GM21825 (cell line): ENCODE measurements around the gene BABAM2.

Source experiments
- ATAC-seq: cut with Tn5 transposase; IDR thresholded peaks from one replicate; pipeline ENCODE4 v1.9.1; 2021; ENCODE audit warnings: mild to moderate bottlenecking, moderate library complexity; ENCODE audit not compliant: unreplicated experiment

The BABAM2 gene

GRCh38 chr2:27906074-27906473 lies 15.5 kb downstream of the BABAM2 start:
- ATAC-seq = no peak

- no peak for ATAC-seq
These were observed 17.0 kb downstream of the BABAM2 start for GRCh38 chr2:27907547-27907946.

- no peak for ATAC-seq
These were observed 19.4 kb downstream of the BABAM2 start for GRCh38 chr2:27909901-27910300.

DNA sequence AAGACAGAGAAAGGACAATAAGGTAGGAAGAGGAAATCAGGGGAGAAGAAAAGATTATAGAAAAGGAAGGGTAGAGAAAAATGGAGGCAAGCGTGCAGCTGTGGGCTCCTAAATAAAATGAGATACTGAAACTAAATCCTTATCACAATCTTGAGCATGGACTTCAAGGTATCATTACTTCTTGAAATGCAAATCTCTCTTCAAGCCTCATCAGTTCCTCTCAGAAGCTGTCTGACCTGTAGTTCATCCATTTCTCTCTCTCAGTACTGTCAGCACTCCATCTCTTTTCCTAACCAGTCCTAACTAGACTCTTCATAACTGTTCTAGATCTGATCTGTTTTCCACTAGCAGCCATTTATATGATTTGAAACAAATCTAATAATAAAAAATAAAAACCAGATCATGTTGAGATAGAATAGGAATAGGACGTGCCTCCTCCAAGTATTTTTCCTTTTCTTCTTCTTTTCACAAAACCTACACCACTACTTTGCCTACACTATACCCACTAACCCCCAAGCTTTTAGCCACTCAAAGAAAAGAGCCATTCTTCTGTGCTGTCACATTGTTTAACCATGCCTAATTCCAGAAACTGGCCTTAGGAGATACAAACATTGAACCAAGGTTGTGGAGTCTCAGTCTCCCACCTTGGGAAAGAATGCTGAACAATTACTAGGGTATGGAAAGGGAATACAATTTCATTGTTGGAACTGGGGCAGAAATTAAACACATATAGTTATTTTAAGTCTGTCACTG lies 21.1 kb downstream of the BABAM2 start:
- no peak for ATAC-seq

DNA sequence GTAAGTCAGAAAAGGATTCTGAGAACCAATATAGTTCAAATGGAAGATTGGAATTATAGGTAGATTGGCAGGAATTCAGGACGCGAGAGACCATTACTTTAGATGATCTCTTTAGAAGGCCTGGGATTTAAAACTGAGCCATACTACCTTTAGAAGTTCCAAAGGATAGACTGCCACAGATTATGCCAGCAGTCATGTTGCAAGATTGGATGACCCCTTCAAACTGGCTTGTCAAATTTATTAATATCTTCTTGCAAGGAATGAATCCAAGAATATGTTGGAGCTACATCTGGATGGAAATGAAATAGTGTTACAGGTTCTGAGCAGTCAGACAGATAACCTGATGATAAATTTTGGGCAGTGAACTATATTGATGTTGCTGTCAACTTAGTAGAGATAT lies 22.0 kb downstream of the BABAM2 start:
- no peak for ATAC-seq

DNA sequence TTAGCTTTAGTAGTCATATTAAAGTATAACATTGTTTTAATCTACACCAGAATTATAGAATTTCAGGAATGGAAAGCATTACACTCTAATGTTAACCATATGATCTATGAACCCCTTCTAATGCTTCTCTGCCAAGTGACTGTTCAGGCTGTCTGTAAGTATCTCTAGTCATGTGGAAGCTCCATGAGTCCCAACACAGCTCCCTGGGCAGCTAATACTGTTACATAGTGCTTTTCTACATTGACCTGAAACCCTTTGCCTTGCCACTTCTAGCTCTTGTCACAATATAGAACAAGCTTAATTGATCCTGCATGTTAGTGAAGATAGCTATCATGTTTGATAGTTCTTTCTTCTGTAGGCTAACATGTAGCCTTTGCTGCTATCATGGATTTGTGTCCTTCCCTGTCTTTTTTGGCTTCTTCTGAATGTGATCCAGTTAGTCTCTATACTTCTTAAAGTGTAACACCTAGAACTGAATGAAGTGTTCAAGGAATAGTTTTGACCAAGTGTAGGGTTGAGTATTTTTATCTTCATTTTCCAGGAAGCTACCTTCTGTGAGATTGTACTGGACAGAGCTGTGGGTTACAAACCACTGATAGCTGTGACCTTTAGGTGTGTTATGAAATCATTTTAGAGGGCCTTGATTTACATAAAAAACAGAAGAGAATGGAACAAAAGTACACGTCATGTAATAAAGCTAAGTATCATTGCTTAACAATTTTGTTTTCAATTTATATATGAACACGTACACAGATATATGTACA lies 23.7 kb downstream of the BABAM2 start:
- no peak for ATAC-seq

GRCh38 chr2:27914805-27915175 lies 24.3 kb downstream of the BABAM2 start:
- ATAC-seq = no peak

DNA sequence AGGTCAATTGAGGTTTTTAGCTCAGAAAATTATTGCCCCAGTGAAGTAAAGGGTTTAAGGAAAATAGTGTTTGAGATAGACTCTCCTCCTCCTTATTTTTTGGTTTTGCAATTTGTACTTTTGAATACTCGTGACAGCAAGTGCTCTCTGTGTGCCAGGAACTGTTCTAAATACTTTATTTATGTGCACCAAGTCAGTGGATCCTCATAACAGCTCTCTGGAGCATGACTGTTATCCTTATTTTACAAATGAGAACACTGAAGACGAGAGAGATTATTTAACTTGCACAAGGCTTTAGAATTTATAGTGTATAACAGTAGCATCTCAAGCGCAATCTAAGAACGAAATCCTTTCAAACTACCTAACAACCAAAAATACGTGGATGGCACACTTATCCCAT lies 24.7 kb downstream of the BABAM2 start:
- ATAC-seq = no peak

- no peak for ATAC-seq
These were observed 25.3 kb downstream of the BABAM2 start for GRCh38 chr2:27915874-27916273.

- ATAC-seq = no peak
These were observed 25.9 kb downstream of the BABAM2 start for GRCh38 chr2:27916293-27916995.

- no peak for ATAC-seq
These were observed 29.8 kb downstream of the BABAM2 start for GRCh38 chr2:27920148-27920885.

GRCh38 chr2:27921424-27921823 lies 30.9 kb downstream of the BABAM2 start:
- ATAC-seq = no peak

- ATAC-seq = no peak
These were observed 31.5 kb downstream of the BABAM2 start for GRCh38 chr2:27921880-27922547.

DNA sequence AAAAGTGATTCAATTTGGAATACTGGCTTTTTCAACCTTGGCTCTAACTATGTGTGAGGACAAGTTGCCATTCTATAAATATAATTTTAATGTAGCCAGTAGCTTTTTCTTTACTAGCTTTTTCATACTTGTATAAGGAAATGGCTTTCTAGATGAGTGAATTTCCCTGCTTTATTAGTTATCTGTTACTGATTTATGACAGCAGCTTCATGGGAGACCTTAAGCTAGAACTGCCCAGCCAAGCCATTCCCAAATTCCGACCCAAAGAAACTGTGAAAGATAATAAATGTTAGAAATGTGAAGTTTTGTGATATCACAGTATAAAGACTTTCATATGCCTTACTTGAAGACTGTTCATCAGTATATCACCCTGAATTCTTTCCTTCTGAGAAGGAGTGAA lies 32.3 kb downstream of the BABAM2 start:
- no peak for ATAC-seq

GRCh38 chr2:27925766-27926472 lies 35.4 kb downstream of the BABAM2 start:
- no peak for ATAC-seq

GRCh38 chr2:27929916-27930486 lies 39.5 kb downstream of the BABAM2 start:
- ATAC-seq = no peak

GRCh38 chr2:27931361-27931950 lies 40.9 kb downstream of the BABAM2 start:
- ATAC-seq = no peak

DNA sequence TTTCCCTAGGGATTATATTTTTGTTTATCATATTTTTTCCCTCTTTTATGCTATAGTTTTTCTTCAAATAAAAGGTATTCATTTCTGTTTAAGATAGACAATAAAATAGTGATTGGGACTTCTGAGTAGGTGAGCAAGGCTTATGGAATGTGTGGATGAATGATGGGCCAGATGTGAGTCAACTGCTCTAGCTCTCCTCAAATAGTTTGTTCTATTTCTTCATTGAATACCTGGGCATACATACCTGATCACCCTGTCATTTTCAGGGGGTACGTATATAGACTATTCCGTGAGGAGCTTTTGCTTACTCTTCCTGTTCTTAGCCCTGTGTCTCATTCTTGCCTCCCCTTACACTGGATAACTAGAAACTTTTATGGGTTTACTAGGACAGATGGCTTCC lies 41.9 kb downstream of the BABAM2 start:
- ATAC-seq = no peak

DNA sequence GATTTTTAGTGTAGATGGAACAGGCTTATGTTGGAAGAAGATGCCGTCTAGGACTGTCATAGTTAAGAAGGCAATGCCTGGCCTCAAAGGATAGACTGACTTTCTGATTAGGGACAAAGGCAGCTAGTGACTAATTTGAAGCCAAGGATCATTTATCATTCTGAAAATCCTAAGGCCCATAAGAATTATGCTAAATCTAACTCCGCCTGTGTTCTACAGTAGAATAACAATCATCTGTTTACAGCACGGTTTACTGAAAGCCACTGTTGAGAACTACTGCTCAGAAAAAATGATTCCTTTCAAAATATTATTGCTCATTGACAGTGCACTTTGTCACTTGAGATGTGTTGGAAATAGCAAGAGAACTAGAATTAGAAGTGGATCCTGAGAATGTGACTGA lies 44.5 kb downstream of the BABAM2 start:
- ATAC-seq = no peak
